Ishikawa (cell line): Measurements from ENCODE around the gene TRIM24.

Source experiments
- CEBPB ChIP-seq: IDR thresholded peaks from 2 replicates; pipeline ENCODE4 v1.6.1; 2012
- CREB1 ChIP-seq: IDR thresholded peaks from 2 replicates; pipeline ENCODE4 v1.6.1; 2012; ENCODE audit warnings: low read depth
- EGR1 ChIP-seq: IDR thresholded peaks from 2 replicates; pipeline ENCODE4 v1.6.1; 2012
- EP300 ChIP-seq: IDR thresholded peaks from 2 replicates; pipeline ENCODE4 v1.6.1; 2012; ENCODE audit warnings: borderline replicate concordance
- FOXM1 ChIP-seq: IDR thresholded peaks from 2 replicates; pipeline ENCODE4 v1.6.1; 2012; ENCODE audit warnings: low read depth, borderline replicate concordance
- MAX ChIP-seq: IDR thresholded peaks from 2 replicates; pipeline ENCODE4 v1.6.1; 2012
- NFIC ChIP-seq: IDR thresholded peaks from 2 replicates; pipeline ENCODE4 v1.6.1; 2012
- RAD21 ChIP-seq: IDR thresholded peaks from 2 replicates; pipeline ENCODE4 v1.6.1; 2012; ENCODE audit warnings: low read depth
- REST ChIP-seq: IDR thresholded peaks from 2 replicates; pipeline ENCODE4 v1.6.1; 2012; ENCODE audit warnings: low read depth, mild to moderate bottlenecking
- TAF1 ChIP-seq: IDR thresholded peaks from 2 replicates; pipeline ENCODE4 v1.6.1; 2012; ENCODE audit warnings: low read depth, mild to moderate bottlenecking
- TCF12 ChIP-seq: IDR thresholded peaks from 2 replicates; pipeline ENCODE4 v1.6.1; 2012; ENCODE audit warnings: low read depth
- TEAD4 ChIP-seq: IDR thresholded peaks from 2 replicates; pipeline ENCODE4 v1.6.1; 2012
- YY1 ChIP-seq: IDR thresholded peaks from 2 replicates; pipeline ENCODE4 v1.6.1; 2012; ENCODE audit warnings: low read depth
- ZBTB7A ChIP-seq: IDR thresholded peaks from 2 replicates; pipeline ENCODE4 v1.6.1; 2012; ENCODE audit warnings: low read depth
- TF ChIP-seq, protein P1 (sequence below): IDR thresholded peaks from 2 replicates; pipeline ENCODE4 v1.6.1; 2012

The TRIM24 gene

DNA sequence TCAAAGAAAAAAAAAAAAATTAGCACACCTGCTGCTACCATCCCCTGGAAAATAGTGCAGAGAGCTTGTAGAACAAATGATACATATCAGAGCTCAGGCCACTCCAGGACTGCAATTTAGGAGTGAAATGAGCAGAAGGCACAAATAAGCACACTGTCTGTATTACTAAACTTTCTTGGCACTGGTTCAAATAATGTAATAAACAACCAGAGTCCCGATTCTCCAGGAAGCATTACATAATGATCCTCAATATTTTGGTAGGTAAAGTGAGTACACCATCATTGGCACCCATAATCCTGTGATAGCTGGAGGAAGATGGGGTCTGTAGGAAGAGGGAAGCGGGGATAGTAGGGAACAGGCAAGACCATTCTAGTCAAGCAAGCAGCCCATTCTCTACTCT is 166.8 kb downstream of the TRIM24 start:
- TF ChIP-seq NFIC (no peak), MAX (no peak), YY1 (no peak), RAD21 (no peak), EGR1 (no peak), ZBTB7A (no peak), TEAD4 (no peak)

GRCh38 chr7:138627361-138627760 is 167.3 kb downstream of the TRIM24 start:
- TF ChIP-seq, protein P1, sequence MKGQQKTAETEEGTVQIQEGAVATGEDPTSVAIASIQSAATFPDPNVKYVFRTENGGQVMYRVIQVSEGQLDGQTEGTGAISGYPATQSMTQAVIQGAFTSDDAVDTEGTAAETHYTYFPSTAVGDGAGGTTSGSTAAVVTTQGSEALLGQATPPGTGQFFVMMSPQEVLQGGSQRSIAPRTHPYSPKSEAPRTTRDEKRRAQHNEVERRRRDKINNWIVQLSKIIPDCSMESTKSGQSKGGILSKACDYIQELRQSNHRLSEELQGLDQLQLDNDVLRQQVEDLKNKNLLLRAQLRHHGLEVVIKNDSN: no peak
- TF ChIP-seq TAF1: no peak

GRCh38 chr7:138630059-138630610 is 170.1 kb downstream of the TRIM24 start:
- TF ChIP-seq RAD21 (no peak), TCF12 (no peak), EP300 (no peak), TEAD4 (no peak), MAX (no peak), EGR1 (no peak), NFIC (no peak), ZBTB7A (no peak), YY1 (no peak), CEBPB (no peak), REST (no peak), TAF1 (no peak), CREB1 (no peak), FOXM1 (no peak)
- TF ChIP-seq, protein P1: no peak

GRCh38 chr7:138632384-138632783 is 172.3 kb downstream of the TRIM24 start:
- TF ChIP-seq EGR1 (no peak), CREB1 (no peak), YY1 (no peak), CEBPB (no peak), NFIC (no peak), ZBTB7A (no peak), TAF1 (no peak)

DNA sequence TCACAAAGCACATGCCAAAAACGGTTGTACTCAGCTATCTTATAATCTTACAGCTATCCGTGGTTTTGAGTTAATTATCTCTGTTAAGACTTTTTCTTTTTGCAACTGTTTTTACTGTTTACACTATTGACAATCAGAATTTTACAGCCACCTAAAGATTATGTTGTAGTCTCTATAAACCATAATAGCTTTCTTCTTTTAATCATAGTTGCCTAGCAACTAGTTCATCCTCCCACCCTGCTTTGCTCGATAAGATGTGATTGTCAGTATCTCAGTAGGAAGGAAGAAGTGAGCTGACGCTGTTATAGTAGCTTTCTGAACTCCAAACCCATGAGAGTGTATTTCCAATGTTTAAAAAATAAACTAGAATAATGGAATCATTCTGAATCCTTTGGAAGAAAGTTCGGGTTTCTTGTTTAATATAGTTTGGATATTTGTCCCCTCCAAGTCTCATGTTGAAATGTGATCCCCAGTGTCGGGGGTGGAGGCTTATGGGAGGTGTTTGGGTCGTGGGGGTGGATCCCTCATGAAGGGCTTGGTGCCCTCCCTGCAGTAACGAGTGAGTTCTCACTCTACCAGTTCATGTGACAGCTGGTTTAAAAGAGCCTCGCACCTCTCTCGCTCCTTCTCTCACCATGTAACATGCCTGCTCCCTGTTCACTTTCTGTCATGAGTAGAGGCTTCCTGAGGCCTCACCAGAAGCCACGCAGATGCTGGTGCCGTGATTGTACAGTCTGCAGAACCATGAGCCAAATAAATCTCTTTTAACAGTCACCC is 173.0 kb downstream of the TRIM24 start:
- TF ChIP-seq CEBPB (no peak), FOXM1 (no peak), TAF1 (no peak), EP300 (no peak), YY1 (no peak), NFIC (no peak), REST (no peak), TCF12 (no peak), CREB1 (no peak), ZBTB7A (no peak)
